ENCODE measurements around the gene B3GALNT1.

B3GALNT1 gene

DNA sequence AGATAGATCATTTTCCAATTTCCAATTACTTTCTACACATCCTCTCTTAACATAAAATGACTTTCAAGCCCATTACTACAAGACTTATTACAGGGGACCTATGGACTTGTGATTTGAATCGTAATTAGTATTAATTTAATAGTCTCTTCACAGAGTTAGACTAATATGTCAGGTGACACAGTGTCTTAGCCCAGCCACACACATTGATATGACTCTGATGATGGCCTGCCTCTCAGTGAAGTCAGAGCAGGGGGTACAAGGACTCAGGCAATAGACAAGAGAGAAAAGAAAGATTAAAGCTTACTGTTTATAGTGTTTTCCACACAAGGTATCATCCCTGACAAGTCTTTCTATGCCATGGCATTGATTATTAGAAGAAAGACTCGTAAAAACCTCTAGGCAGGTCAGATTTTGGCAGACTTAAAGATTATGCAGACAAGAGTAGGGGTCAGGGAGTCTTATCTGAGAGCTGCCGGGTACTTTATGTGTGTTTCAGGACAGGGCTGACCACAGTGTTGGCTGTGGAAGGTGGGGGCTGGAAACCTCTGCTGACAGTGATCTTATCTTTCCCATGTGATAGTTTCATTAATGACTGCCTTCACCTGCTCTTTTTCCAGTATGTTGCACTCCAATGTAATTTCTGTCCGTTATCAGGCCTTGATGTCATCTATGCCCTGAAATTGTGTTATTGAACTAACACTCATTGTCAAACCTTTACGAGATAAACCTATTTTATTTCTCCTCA, 50.1 kb downstream of the B3GALNT1 start:
- H3K9me3 ChIP-seq (ENCODE audit: insufficient read depth, low read length), result no peaks in the 10 kb centered on the region
- H4K20me1 ChIP-seq (ENCODE audit: insufficient read depth, low read length), result no peaks in the 10 kb centered on the region
- no peaks in the 10 kb centered on the region for H3K79me2 ChIP-seq (ENCODE audit: low read length)
- H3K4me3 ChIP-seq (ENCODE audit: low read length), result no peak overlapping the region
- H3K27ac ChIP-seq (ENCODE audit: low read length), result no peak overlapping the region
- no peak overlapping the region for H3K9ac ChIP-seq (ENCODE audit: low read length)
- H3K27me3 ChIP-seq (ENCODE audit: low read depth, low read length), result no peaks in the 10 kb centered on the region
- H3K36me3 ChIP-seq (replicated peaks; ENCODE audit: low read depth, low read length), result no peaks in the 10 kb centered on the region
- H3K4me1 ChIP-seq (ENCODE audit: low read length), result peaks cover 14% of the 10 kb centered on the region
- no peak overlapping the region for H2AFZ ChIP-seq (ENCODE audit: low read depth, low read length)
- H3K4me2 ChIP-seq (ENCODE audit: low read length), result no peak overlapping the region
- TF ChIP-seq EZH2phosphoT487 (IDR thresholded peaks at IDR 0.05; ENCODE audit: low read depth) (no peak), CTCF (IDR thresholded peaks at IDR 0.05; ENCODE audit: low read depth, low read length) (no peak)

DNA sequence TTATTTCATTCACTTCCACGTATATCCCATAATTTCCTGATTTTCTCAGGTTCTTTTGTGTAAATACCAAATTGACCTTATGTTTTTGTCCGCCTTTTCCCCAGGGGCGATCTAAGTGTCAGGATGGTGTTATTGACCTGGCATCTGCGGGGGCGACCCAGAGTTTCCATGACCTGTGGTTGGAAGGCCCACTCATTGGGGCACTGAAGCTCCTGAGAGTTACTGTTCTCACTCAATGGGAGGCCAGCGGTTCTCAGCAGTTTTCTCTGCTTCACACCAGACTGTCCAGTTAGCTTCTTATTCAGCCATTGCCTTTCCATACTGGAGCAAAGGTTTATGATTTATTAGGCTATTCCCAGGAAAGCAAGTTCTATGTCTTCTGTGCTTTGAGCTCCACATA, 53.3 kb downstream of the B3GALNT1 start:
- H3K4me2 ChIP-seq (ENCODE audit: low read length), result no peak overlapping the region
- no peak overlapping the region for H3K4me3 ChIP-seq (ENCODE audit: low read length)
- H3K27me3 ChIP-seq (ENCODE audit: low read depth, low read length), result no peaks in the 10 kb centered on the region
- H3K36me3 ChIP-seq (replicated peaks; ENCODE audit: low read depth, low read length), result no peaks in the 10 kb centered on the region
- no peaks in the 10 kb centered on the region for H4K20me1 ChIP-seq (ENCODE audit: insufficient read depth, low read length)
- no peaks in the 10 kb centered on the region for H3K79me2 ChIP-seq (ENCODE audit: low read length)
- TF ChIP-seq EZH2phosphoT487 (IDR thresholded peaks at IDR 0.05; ENCODE audit: low read depth) (no peak), CTCF (IDR thresholded peaks at IDR 0.05; ENCODE audit: low read depth, low read length) (no peak)
- no peak overlapping the region for H3K27ac ChIP-seq (ENCODE audit: low read length)
- H3K9ac ChIP-seq (ENCODE audit: low read length), result no peak overlapping the region
- no peak overlapping the region for H2AFZ ChIP-seq (ENCODE audit: low read depth, low read length)
- peaks cover 17% of the 10 kb centered on the region for H3K4me1 ChIP-seq (ENCODE audit: low read length)
- H3K9me3 ChIP-seq (ENCODE audit: insufficient read depth, low read length), result no peaks in the 10 kb centered on the region

DNA sequence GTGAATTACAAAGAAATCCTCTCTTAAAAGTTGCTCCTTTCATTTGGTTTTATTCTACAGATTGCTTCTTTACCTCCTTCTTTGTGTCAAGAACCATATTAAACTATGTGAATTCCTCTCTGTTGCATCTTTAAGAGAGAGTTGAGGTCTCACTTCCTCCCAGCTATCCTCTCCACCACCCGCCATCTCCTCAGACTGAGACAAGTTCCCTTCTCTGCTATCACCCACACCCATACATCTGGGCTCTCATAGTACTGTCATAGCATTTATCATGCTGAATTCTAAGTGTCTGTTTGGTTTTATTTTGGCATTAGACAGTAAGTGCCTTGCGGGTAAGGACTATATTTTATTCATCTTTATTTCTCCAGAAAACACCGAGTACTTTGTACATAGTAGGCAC, 54.2 kb downstream of the B3GALNT1 start:
- Histone ChIP-seq H2AFZ (ENCODE audit: low read depth, low read length) (no peak overlapping the region), H3K27me3 (ENCODE audit: low read depth, low read length) (no peaks in the 10 kb centered on the region), H3K4me3 (ENCODE audit: low read length) (no peak overlapping the region), H3K27ac (ENCODE audit: low read length) (no peak overlapping the region), H3K9ac (ENCODE audit: low read length) (no peak overlapping the region), H3K4me1 (ENCODE audit: low read length) (peaks cover 17% of the 10 kb centered on the region), H3K9me3 (ENCODE audit: insufficient read depth, low read length) (no peaks in the 10 kb centered on the region), H3K4me2 (ENCODE audit: low read length) (no peak overlapping the region), H3K79me2 (ENCODE audit: low read length) (no peaks in the 10 kb centered on the region), H4K20me1 (ENCODE audit: insufficient read depth, low read length) (no peaks in the 10 kb centered on the region), H3K36me3 (replicated peaks; ENCODE audit: low read depth, low read length) (no peaks in the 10 kb centered on the region)
- TF ChIP-seq CTCF (IDR thresholded peaks at IDR 0.05; ENCODE audit: low read depth, low read length) (no peak), EZH2phosphoT487 (IDR thresholded peaks at IDR 0.05; ENCODE audit: low read depth) (no peak)

GRCh38 chr3:161049683-161050248, 55.4 kb downstream of the B3GALNT1 start:
- no peak for TF ChIP-seq CTCF (IDR thresholded peaks at IDR 0.05; ENCODE audit: low read depth, low read length)
- no peak for TF ChIP-seq EZH2phosphoT487 (IDR thresholded peaks at IDR 0.05; ENCODE audit: low read depth)
- Histone ChIP-seq H3K36me3 (replicated peaks; ENCODE audit: low read depth, low read length) (no peaks in the 10 kb centered on the region), H3K27me3 (ENCODE audit: low read depth, low read length) (no peaks in the 10 kb centered on the region), H3K79me2 (ENCODE audit: low read length) (no peaks in the 10 kb centered on the region), H3K9ac (ENCODE audit: low read length) (no peak overlapping the region), H4K20me1 (ENCODE audit: insufficient read depth, low read length) (no peaks in the 10 kb centered on the region), H2AFZ (ENCODE audit: low read depth, low read length) (no peak overlapping the region), H3K4me1 (ENCODE audit: low read length) (peaks cover 17% of the 10 kb centered on the region), H3K4me2 (ENCODE audit: low read length) (no peak overlapping the region), H3K4me3 (ENCODE audit: low read length) (no peak overlapping the region), H3K9me3 (ENCODE audit: insufficient read depth, low read length) (no peaks in the 10 kb centered on the region), H3K27ac (ENCODE audit: low read length) (no peak overlapping the region)
